T-helper 2 cell (primary cell): ENCODE measurements around the gene LDLRAD1.
A peak's percentile ranks its signal among the peaks of the same experiment; 100 is the strongest.
"Not testable (repeated sequence)": the region's sequence is repeated elsewhere in the genome, so short reads cannot be mapped to it uniquely, and the experiment has no call there.

Experiments
- DNase-seq, 5 experiments: peaks; one replicate each; pipeline versions ENCODE4 v3.0.0 to v3.0.0-alpha.2; 2012 to 2022
- total RNA-seq, 2 donors: gene quantifications; one replicate each; lab custom pipeline; 2026; lab: John Stamatoyannopoulos, UW

LDLRAD1 gene, protein sequence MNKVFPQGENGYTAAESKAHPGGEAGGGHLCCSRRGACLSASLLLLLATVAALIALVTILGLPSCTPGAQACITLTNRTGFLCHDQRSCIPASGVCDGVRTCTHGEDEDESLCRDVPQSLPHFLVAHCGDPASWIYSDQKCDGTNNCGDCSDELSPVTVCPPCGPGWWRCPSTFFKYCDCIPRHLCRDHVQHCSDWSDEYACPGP
- total RNA-seq, result 0 reads per million in 2 donors

GRCh38 chr1:54017979-54018378 is at the start of gene LDLRAD1:
TSS of gene LDLRAD1 (minus strand) at chr1:54018186. CDS start at chr1:54018112, 74 bp downstream.
- no peak for DNase-seq

DNA sequence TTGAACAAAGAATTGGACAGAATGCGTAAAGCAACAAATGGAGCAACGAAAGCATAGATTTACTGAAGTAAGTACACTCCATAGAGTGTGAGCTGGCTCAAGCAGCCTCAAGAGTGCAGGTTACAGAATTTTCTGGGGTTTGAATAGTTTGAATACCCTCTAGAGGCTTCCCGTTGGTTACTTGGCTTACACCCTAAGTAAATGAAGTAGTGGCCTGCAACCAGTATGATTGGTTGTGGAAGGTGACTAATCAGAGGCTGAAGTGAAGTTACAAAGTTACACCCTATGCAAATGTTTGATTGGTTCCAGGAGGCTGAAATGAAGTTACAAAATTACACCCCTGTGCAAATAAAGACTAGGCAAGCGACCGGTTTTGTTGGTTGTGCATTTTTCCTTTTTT is 46.3 kb upstream of the LDLRAD1 start:
- DNase-seq, result no peak

GRCh38 chr1:54054438-54054749 is 36.4 kb upstream of the LDLRAD1 start:
- DNase-seq, result peak in 1 of 5 experiments; percentile 43

DNA sequence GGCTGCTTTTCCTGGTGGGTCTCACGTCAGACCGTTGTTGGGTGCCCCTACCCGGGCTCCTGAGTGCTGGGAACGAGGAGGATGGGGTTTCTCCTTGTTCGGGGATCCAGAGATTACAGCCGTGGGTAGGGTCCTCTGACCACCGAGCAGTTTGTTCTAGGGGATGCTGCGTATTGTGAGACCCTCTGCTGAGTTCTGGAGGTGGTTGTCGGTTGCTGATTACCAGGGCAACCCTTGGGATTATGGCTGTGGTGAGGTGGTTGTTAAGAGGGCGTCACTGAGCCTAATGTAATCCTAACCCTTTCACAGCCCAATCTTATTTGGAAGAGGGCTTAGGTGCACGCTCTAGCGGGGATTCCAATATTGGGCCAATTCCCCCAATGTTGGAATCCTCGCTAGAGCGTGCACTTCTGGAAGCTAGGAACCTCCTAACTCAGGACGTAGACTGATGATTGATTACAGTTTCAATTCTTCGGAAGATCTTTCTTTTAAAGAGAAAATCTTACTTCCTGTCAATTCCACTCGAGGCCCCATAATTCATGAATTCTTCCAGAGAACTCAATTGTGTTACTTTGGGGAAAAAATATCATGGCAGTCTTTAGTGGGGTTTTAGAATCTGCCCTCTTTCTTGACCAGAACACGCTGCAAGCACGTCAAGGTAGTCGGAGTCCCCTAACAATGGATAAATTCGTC is 35.9 kb upstream of the LDLRAD1 start:
- DNase-seq, result peak in 1 of 5 experiments; percentile 43

DNA sequence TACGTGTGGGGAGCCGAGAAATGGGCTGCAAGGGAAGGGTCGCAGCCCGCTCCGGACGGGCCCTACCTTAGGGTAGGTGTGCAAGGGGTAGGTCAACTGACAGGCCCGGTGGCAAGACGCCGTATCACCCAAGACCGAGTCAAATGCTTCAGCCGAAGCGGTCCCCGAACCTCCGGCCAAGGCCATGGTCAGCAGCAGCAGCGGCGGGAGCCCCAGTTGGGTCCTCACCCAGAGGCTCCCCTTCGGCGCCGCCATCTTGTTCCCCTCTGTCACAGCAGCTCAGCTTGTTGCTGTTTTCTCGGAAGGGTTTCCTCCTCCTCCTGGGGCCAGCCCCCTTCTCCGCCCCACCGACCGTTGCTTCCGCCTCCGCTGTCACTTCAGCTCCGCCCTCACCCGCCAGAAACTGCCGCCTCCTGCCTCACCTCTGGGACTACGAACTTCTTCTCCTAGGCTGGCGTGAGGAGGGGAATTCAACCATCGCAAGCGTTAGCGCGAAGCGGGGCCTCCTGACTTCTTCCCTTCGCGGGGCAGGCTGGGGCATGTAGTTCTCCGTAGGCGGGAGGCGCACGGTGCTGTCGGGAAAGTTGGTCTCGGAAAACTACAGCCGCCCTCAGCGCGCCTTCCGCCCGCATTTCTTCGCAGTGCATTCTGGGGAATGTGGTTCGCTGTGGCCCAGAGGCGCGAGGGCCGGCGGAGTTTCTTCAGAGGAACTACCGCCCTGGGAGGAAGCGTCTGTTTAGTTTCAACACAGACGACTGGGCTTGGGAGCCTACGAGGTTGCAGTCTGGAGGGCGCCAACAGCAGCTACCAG is 35.2 kb upstream of the LDLRAD1 start, which contains the start of the genes TCEANC2 and TMEM59:
Gene TCEANC2 (plus strand): TSS at position 675 of the 811 bp plus-strand sequence. CDS start 815 bp downstream, outside the sequence.
Gene TMEM59 (minus strand): TSS at position 271 of the 811 bp plus-strand sequence. CDS start 16 bp downstream, at position 255.
- peak; percentile 86 to 100 (median 96) for DNase-seq

DNA sequence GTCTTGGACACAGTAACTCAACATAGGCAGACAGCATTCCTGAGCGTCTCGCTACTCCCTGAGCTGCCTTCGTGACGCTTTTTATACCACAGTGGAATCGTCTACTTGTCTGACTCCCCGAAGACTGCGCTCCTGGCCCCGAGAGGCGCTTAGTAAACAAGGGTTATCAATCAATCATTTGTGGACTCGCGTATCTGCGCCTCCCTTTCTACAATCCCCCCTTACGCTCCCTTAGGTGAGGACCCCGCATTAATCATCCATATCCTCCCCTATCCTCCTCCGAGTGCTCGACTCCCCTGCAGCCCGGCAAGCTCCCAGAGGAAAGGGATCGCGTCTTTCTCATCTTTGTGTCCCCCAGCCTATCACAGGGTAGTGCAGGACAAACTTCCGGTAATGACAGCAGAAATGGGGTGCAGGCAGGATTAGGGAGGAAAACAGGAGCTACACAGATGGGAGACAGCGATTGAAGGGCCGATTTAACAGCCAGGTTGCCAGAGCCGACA is 34.5 kb upstream of the LDLRAD1 start:
- peak in 3 of 5 experiments; percentile 19 to 58 (median 27) for DNase-seq

DNA sequence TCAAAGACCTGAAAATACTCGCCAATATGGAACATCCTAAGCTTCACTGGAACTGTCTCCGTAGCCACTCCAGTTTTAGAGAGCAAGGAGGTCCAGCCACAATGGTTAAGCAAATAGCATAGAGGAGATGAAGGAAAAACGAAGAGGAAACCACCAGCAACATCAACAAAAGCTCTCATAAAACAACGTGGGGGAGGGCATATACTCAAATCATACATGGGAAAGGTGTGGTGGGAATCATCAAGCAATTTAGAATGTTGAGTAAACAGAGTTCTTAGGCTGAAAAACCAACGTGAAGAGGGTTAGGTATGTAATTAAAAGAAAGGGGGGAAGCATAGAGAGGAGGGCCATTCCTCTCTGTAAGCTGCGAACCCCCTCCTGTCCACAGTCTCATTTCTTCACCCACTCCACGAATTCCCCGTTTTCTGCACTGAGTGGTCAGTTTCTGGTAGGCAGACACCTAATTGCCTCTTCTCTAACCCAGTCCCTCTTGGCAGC is 34.0 kb upstream of the LDLRAD1 start:
- no peak for DNase-seq

- DNase-seq, result not testable (repeated sequence)
Measured at GRCh38 chr1:54050435-54050834, 32.4 kb upstream of the LDLRAD1 start.

GRCh38 chr1:54047384-54048305 is 29.7 kb upstream of the LDLRAD1 start:
- no peak for DNase-seq

GRCh38 chr1:54046671-54047383 is 28.8 kb upstream of the LDLRAD1 start:
- DNase-seq, result no peak

- no peak for DNase-seq
Measured at GRCh38 chr1:54045496-54045895, 27.5 kb upstream of the LDLRAD1 start.

GRCh38 chr1:54041806-54042205 is 23.8 kb upstream of the LDLRAD1 start:
- no peak for DNase-seq

- DNase-seq, result no peak
Measured at GRCh38 chr1:54037476-54037875, 19.5 kb upstream of the LDLRAD1 start.

GRCh38 chr1:54028306-54029251 is 10.6 kb upstream of the LDLRAD1 start:
- no peak for DNase-seq

DNA sequence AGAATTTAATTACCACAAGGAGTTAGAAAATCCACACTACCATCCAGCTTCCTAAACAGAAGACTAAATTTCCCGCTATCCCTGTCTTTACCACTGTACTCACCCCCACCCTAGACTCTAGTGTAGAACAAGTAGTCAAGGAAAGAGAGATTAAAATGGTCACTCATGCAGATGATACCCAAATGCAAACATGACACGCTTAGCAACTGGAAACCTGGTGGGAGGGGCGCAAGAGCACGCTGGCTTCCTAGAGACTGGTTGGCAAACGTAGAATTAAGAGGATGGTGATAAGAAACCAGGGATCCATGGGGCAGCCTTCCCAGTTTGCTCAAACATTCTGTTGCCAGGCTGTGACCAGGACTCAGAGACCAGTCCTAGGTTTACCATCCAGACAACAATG is 9.9 kb upstream of the LDLRAD1 start:
- DNase-seq, result no peak

- not testable (repeated sequence) for DNase-seq
Measured at GRCh38 chr1:54024811-54025210, 6.8 kb upstream of the LDLRAD1 start.

DNA sequence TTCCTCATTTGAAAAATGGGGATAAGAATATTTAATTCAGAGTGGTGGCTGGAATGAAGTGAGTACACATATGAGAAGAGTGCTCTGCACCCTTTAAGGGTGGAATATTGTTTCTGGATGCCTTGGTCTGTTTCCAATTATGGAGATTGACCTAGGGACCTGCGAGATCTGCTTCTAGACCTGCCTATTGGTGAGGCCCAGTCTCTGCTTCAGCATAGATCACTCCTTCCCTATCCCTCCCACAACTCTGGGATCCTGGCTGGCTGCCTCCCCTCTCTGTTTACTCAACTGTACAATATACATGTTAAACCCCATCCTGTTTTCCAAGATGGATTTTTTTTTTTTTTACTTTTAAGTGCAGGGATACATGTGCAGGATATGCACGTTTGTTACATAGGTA is 6.4 kb upstream of the LDLRAD1 start:
- no peak for DNase-seq

DNA sequence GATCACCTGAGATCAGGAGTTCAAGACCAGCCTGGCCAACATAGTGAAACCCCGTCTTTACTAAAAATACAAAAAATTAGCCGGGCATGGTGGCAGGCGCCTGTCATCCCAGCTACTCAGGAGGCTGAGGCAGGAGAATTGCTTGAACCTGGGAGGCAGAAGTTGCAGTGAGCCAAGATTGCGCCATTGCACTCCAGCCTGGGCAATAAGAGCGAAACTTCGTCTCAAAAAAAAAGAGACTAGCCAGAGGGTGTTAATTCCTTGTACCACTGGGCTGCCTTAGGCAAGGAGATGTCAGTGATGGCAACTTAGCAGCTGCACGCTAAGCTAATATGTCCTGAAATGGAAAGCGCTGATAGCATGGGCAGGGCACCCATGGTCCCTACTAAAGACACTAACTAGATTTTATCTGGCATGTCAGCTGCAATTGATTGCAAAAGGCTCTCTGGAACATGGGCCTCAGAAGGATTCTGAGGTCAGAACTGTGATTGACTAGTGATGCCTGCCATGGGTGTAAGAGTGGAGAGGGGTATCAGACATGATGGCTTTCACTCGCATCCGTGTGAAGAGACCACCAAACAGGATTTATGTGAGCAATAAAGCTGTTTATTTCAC is 1.7 kb upstream of the LDLRAD1 start:
- not testable (repeated sequence) for DNase-seq

GRCh38 chr1:54018635-54019034 is 649 bp upstream of the LDLRAD1 start:
- no peak for DNase-seq
